ENCODE data around the gene GNB5.
A peak's percentile ranks its signal among the peaks of the same experiment; 100 is the strongest.

Gene GNB5

GRCh38 chr15:52139599-52140462 is 51.4 kb downstream of the GNB5 start:
- ATAC-seq: peak; percentile 38 to 53

- no peak for ATAC-seq
These were observed 53.5 kb downstream of the GNB5 start for GRCh38 chr15:52137432-52138357.

GRCh38 chr15:52136442-52136980 is 54.7 kb downstream of the GNB5 start:
- no peak for ATAC-seq

GRCh38 chr15:52134502-52135144 is 56.6 kb downstream of the GNB5 start:
- no peak for ATAC-seq

- ATAC-seq: no peak
These were observed 57.5 kb downstream of the GNB5 start for GRCh38 chr15:52133510-52134220.

- ATAC-seq: no peak
These were observed 59.1 kb downstream of the GNB5 start for GRCh38 chr15:52132066-52132465.

GRCh38 chr15:52128568-52128967 is 62.6 kb downstream of the GNB5 start:
- ATAC-seq: no peak

GRCh38 chr15:52124270-52124880 is 66.8 kb downstream of the GNB5 start:
- peak in 1 of 2 donors; percentile 49 for ATAC-seq

- ATAC-seq: no peak
These were observed 69.3 kb downstream of the GNB5 start for GRCh38 chr15:52121896-52122295.

GRCh38 chr15:52121006-52121405 is 70.2 kb downstream of the GNB5 start:
- no peak for ATAC-seq

- ATAC-seq: no peak
These were observed 70.7 kb downstream of the GNB5 start for GRCh38 chr15:52120488-52120887.

- ATAC-seq: no peak
These were observed 72.0 kb downstream of the GNB5 start for GRCh38 chr15:52118969-52119749.

- ATAC-seq: no peak
These were observed 73.6 kb downstream of the GNB5 start for GRCh38 chr15:52117549-52117948.

- no peak for ATAC-seq
These were observed 75.4 kb downstream of the GNB5 start for GRCh38 chr15:52115598-52116427.

GRCh38 chr15:52114261-52115055 is 76.7 kb downstream of the GNB5 start:
- ATAC-seq: no peak

- no peak for ATAC-seq
These were observed 77.5 kb downstream of the GNB5 start for GRCh38 chr15:52113708-52114107.

- ATAC-seq: no peak
These were observed 78.0 kb downstream of the GNB5 start for GRCh38 chr15:52113235-52113634.

- peak; percentile 75 to 78 for ATAC-seq
These were observed 78.9 kb downstream of the GNB5 start for GRCh38 chr15:52112203-52112750.
